ENCODE results near the gene PLEKHG7.

DNA sequence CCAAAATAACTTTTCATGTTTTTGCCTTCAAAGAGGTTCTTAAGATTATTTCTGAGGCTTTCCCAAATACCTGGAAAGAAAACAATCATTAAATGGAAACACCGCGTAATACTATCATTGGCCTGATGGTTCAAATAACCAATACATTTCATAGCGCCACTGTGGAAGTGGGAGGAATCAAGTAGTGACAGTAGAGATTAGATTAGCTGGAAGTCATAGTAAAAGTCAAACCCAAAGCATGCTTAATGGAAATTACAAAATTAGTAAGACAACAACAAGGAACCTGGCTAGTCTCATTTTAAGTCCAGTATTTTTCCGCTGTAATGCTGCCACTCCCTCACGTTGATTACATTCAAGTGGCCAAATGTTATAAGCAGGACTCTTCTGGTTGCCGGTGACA is 41.5 kb upstream of the PLEKHG7 start:
- TF ChIP-seq POLR2A (IDR thresholded peaks at IDR 0.05) = no peak
- TF ChIP-seq, protein P1, sequence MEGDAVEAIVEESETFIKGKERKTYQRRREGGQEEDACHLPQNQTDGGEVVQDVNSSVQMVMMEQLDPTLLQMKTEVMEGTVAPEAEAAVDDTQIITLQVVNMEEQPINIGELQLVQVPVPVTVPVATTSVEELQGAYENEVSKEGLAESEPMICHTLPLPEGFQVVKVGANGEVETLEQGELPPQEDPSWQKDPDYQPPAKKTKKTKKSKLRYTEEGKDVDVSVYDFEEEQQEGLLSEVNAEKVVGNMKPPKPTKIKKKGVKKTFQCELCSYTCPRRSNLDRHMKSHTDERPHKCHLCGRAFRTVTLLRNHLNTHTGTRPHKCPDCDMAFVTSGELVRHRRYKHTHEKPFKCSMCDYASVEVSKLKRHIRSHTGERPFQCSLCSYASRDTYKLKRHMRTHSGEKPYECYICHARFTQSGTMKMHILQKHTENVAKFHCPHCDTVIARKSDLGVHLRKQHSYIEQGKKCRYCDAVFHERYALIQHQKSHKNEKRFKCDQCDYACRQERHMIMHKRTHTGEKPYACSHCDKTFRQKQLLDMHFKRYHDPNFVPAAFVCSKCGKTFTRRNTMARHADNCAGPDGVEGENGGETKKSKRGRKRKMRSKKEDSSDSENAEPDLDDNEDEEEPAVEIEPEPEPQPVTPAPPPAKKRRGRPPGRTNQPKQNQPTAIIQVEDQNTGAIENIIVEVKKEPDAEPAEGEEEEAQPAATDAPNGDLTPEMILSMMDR (IDR thresholded peaks at IDR 0.05 in 8 of 11, conservative IDR thresholded peaks at IDR 0.05 in 3 of 11) = no peak

Data from spleen (tissue), 7 donors.